Kidney epithelial cell (primary cell): Measurements from ENCODE around the gene USP17L21. TPM values are rescaled to one million over a fixed set of nuclear protein-coding genes. Genes with fewer than 3 reads are reported as not detected.
"Not testable (repeated sequence)": the region's sequence is repeated elsewhere in the genome, so short reads cannot be mapped to it uniquely, and the experiment has no call there.

Experiments used
- DNase-seq: peaks from one replicate; pipeline ENCODE4 v3.0.0-alpha.2; 2010; ENCODE audit warnings: low read depth
- H3K27me3 ChIP-seq: 2 replicates; pipeline ENCODE4 v1.6.0; 2011; ENCODE audit warnings: low read length; ENCODE audit not compliant: control insufficient read depth, insufficient read depth
- H3K36me3 ChIP-seq: 2 replicates; pipeline ENCODE4 v1.5.1; 2011; ENCODE audit warnings: low read length; ENCODE audit not compliant: control insufficient read depth, insufficient read depth
- H3K4me3 ChIP-seq: 2 replicates; pipeline ENCODE4 v1.5.1; 2011; ENCODE audit warnings: low read depth, mild to moderate bottlenecking, control low read depth, low read length
- total RNA-seq: library from RNA; depleted of rRNA; stranded (reverse); fragments of >200 nt; gene quantifications from 2 replicates; pipeline ENCODE4 v1.2.3, GENCODE V29; 2015

USP17L21 gene
- total RNA-seq = not detected in 2 replicates

GRCh38 chr4:9262572-9262971 lies at the start of gene USP17L21:
USP17L21 (plus strand) TSS chr4:9262872; CDS start chr4:9262872, 0 bp downstream.
- DNase-seq, H3K4me3 ChIP-seq, H3K27me3 ChIP-seq, H3K36me3 ChIP-seq: not testable (repeated sequence)

GRCh38 chr4:9214701-9215100 lies 48.0 kb upstream of the USP17L21 start:
- not testable (repeated sequence) for DNase-seq

GRCh38 chr4:9215105-9215504 lies 47.6 kb upstream of the USP17L21 start, which contains the start of gene USP17L11:
USP17L11 (plus strand) TSS chr4:9215405; CDS start chr4:9215405, 0 bp downstream.
- H3K4me3 ChIP-seq, H3K36me3 ChIP-seq, DNase-seq, H3K27me3 ChIP-seq: not testable (repeated sequence)

More at GRCh38 chr4:9214701-9215100, 48.0 kb upstream of the USP17L21 start:
- not testable (repeated sequence) for H3K27me3 ChIP-seq, H3K4me3 ChIP-seq, H3K36me3 ChIP-seq

- not testable (repeated sequence) for H3K4me3 ChIP-seq, DNase-seq, H3K36me3 ChIP-seq, H3K27me3 ChIP-seq
Measured at GRCh38 chr4:9219852-9220251, 42.8 kb upstream of the USP17L21 start, which contains the start of gene USP17L12. USP17L12 (plus strand) TSS chr4:9220152; CDS start chr4:9220152, 0 bp downstream.

GRCh38 chr4:9224596-9224995 lies 38.1 kb upstream of the USP17L21 start, which contains the start of gene USP17L13:
USP17L13 (plus strand) TSS chr4:9224896; CDS start chr4:9224896, 0 bp downstream.
- H3K27me3 ChIP-seq, H3K4me3 ChIP-seq, DNase-seq, H3K36me3 ChIP-seq: not testable (repeated sequence)

GRCh38 chr4:9230249-9230648 lies 32.4 kb upstream of the USP17L21 start:
- H3K36me3 ChIP-seq, H3K4me3 ChIP-seq, H3K27me3 ChIP-seq, DNase-seq: not testable (repeated sequence)

- H3K4me3 ChIP-seq, H3K36me3 ChIP-seq, DNase-seq, H3K27me3 ChIP-seq: not testable (repeated sequence)
Measured at GRCh38 chr4:9234085-9234484, 28.6 kb upstream of the USP17L21 start, which contains the start of gene USP17L15. USP17L15 (plus strand) TSS chr4:9234385; CDS start chr4:9234385, 0 bp downstream.

- H3K36me3 ChIP-seq, H3K4me3 ChIP-seq, DNase-seq, H3K27me3 ChIP-seq: not testable (repeated sequence)
Measured at GRCh38 chr4:9238461-9238860, 24.2 kb upstream of the USP17L21 start.

- not testable (repeated sequence) for H3K27me3 ChIP-seq, H3K36me3 ChIP-seq, DNase-seq, H3K4me3 ChIP-seq
Measured at GRCh38 chr4:9243579-9243978, 19.1 kb upstream of the USP17L21 start, which contains the start of gene USP17L17. USP17L17 (plus strand) TSS chr4:9243879; CDS start chr4:9243879, 0 bp downstream.

- not testable (repeated sequence) for DNase-seq, H3K27me3 ChIP-seq, H3K36me3 ChIP-seq, H3K4me3 ChIP-seq
Measured at GRCh38 chr4:9247953-9248680, 14.6 kb upstream of the USP17L21 start, which contains the start of gene USP17L18. USP17L18 (plus strand) TSS chr4:9248630; CDS start chr4:9248630, 0 bp downstream.

GRCh38 chr4:9253078-9253477 lies 9.6 kb upstream of the USP17L21 start, which contains the start of gene USP17L19:
USP17L19 (plus strand) TSS chr4:9253378; CDS start chr4:9253378, 0 bp downstream.
- not testable (repeated sequence) for H3K36me3 ChIP-seq, H3K27me3 ChIP-seq, DNase-seq, H3K4me3 ChIP-seq

GRCh38 chr4:9257824-9258223 lies 4.8 kb upstream of the USP17L21 start, which contains the start of gene USP17L20:
USP17L20 (plus strand) TSS chr4:9258124; CDS start chr4:9258124, 0 bp downstream.
- H3K27me3 ChIP-seq, DNase-seq, H3K36me3 ChIP-seq, H3K4me3 ChIP-seq: not testable (repeated sequence)

- not testable (repeated sequence) for H3K27me3 ChIP-seq, H3K36me3 ChIP-seq, DNase-seq, H3K4me3 ChIP-seq
Measured at GRCh38 chr4:9267319-9267718, 4.6 kb downstream of the USP17L21 start, which contains the start of gene USP17L22. USP17L22 (plus strand) TSS chr4:9267619; CDS start chr4:9267619, 0 bp downstream.

- not testable (repeated sequence) for DNase-seq, H3K36me3 ChIP-seq, H3K4me3 ChIP-seq, H3K27me3 ChIP-seq
Measured at GRCh38 chr4:9271719-9272118, 9.0 kb downstream of the USP17L21 start.
